ENCODE measurements around the gene CCDC9B. TPM values are rescaled to one million over a fixed set of nuclear protein-coding genes. Genes with fewer than 3 reads are reported as not detected.

Gene CCDC9B
- total and polyA plus RNA-seq, 11 donors: 38.0 to 165 (median 119) TPM

DNA sequence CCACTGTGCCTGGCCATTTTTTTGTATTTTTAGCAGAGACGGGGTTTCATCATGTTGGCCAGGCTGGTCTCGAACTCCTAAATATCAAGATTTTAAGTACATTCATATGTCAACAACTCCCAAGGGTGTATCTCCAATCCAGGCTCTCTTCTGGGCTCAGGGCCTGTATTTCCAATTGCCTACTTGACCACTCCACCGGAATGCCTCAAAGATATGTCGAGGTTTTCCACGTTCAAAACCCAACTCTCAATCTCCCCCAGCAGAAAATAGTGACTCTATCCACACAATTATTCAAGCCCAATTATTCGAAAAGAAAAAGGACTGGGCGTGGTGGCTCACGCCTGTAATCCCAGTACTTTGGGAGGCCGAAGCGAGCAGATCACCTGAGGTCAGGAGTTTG, 39.9 kb upstream of the CCDC9B start:
- Histone ChIP-seq H3K27ac (peak overlapping the region in 6 of 12 donors; percentile 16 to 74 (median 57)), H3K36me3 (no peaks in the 10 kb centered on the region), H3K4me3 (no peak overlapping the region), H3K9me3 (no peaks in the 10 kb centered on the region), H3K27me3 (no peaks in the 10 kb centered on the region), H3K4me1 (peaks cover 0 to 31% (median 12%) of the 10 kb centered on the region in 12 donors)
- ATAC-seq: no peak
- no peak for DNase-seq
- intact Hi-C loops (cut with DNase I): no loop called here
- 85 to 98% (median 94%) methylated on average over 10 of the region's 10 CpGs for WGBS, 4 donors
- TF ChIP-seq CTCF (IDR thresholded peaks at IDR 0.05) (no peak), POLR2A (IDR thresholded peaks at IDR 0.05) (no peak)

- Histone ChIP-seq H3K27me3 (no peaks in the 10 kb centered on the region), H3K4me3 (no peak overlapping the region), H3K9me3 (no peaks in the 10 kb centered on the region), H3K27ac (peak overlapping the region in 9 of 12 donors; percentile 16 to 74 (median 56)), H3K36me3 (no peaks in the 10 kb centered on the region), H3K4me1 (peaks cover 0 to 31% (median 12%) of the 10 kb centered on the region in 12 donors)
- peak in 4 of 5 donors; percentile 68 to 80 (median 70) for DNase-seq
- peak; percentile 63 to 81 (median 72) for ATAC-seq
- WGBS, 4 donors: 9 to 15% (median 12%) methylated on average over 4 of the region's 4 CpGs
- intact Hi-C loops (cut with DNase I): no loop called here
- no peak for TF ChIP-seq CTCF (IDR thresholded peaks at IDR 0.05)
- no peak for TF ChIP-seq POLR2A (IDR thresholded peaks at IDR 0.05)
Measured at GRCh38 chr15:40379853-40380252, 39.1 kb upstream of the CCDC9B start.

GRCh38 chr15:40379374-40379773, 38.6 kb upstream of the CCDC9B start:
- Histone ChIP-seq H3K4me1 (peaks cover 0 to 31% (median 12%) of the 10 kb centered on the region in 12 donors), H3K4me3 (no peak overlapping the region), H3K36me3 (no peaks in the 10 kb centered on the region), H3K27me3 (no peaks in the 10 kb centered on the region), H3K9me3 (no peaks in the 10 kb centered on the region), H3K27ac (peak overlapping the region in 4 of 12 donors; percentile 22 to 74 (median 58))
- TF ChIP-seq CTCF (IDR thresholded peaks at IDR 0.05) (no peak), POLR2A (IDR thresholded peaks at IDR 0.05) (no peak)
- DNase-seq: no peak
- WGBS, 4 donors: 88 to 90% (median 88%) methylated on average over 4 of the region's 4 CpGs
- ATAC-seq: no peak
- intact Hi-C loops (cut with DNase I): no loop called here

- DNase-seq (no peak), ATAC-seq (no peak)
- Histone ChIP-seq H3K4me3 (no peak overlapping the region), H3K9me3 (no peaks in the 10 kb centered on the region), H3K36me3 (no peaks in the 10 kb centered on the region), H3K27ac (no peak overlapping the region), H3K4me1 (peaks cover 0 to 21% (median 4%) of the 10 kb centered on the region in 12 donors), H3K27me3 (no peaks in the 10 kb centered on the region)
- intact Hi-C loops (cut with DNase I): no loop called here
- TF ChIP-seq POLR2A (IDR thresholded peaks at IDR 0.05) (no peak), CTCF (IDR thresholded peaks at IDR 0.05) (no peak)
- WGBS, 4 donors: 78 to 90% (median 86%) methylated on average over 3 of the region's 3 CpGs
Measured at GRCh38 chr15:40377606-40378005, 36.9 kb upstream of the CCDC9B start.
